GM12801 (cell line): ENCODE data around the gene TPMT.

ENCODE experiments used
- CTCF ChIP-seq: IDR thresholded peaks from one replicate; pipeline ENCODE4 v1.5.1; 2011; ENCODE audit warnings: control low read depth; ENCODE audit not compliant: insufficient read length; ENCODE audit errors: extremely low read depth

Gene TPMT

DNA sequence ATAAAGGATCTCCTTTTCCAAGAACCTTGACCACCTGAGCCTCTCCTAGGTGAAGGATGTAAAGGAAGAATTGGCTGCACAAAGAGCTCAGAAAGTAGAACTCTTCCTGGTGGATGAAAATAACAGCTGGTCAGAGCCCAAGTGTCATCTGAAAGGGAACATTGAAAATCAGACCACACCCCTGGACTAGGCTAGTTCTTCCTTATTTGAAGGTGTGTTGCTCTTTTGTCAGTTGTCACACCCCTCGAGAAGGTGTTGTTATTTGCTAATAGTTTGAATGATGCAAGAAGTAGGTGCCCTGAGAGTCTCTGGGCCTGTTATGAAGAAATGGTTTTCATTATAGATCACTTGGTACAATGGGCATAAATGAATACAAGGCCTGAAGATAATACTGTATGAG lies 63.5 kb downstream of the TPMT start:
- TF ChIP-seq CTCF: no peak

GRCh38 chr6:18090349-18090786 lies 64.5 kb downstream of the TPMT start:
- TF ChIP-seq CTCF: no peak

DNA sequence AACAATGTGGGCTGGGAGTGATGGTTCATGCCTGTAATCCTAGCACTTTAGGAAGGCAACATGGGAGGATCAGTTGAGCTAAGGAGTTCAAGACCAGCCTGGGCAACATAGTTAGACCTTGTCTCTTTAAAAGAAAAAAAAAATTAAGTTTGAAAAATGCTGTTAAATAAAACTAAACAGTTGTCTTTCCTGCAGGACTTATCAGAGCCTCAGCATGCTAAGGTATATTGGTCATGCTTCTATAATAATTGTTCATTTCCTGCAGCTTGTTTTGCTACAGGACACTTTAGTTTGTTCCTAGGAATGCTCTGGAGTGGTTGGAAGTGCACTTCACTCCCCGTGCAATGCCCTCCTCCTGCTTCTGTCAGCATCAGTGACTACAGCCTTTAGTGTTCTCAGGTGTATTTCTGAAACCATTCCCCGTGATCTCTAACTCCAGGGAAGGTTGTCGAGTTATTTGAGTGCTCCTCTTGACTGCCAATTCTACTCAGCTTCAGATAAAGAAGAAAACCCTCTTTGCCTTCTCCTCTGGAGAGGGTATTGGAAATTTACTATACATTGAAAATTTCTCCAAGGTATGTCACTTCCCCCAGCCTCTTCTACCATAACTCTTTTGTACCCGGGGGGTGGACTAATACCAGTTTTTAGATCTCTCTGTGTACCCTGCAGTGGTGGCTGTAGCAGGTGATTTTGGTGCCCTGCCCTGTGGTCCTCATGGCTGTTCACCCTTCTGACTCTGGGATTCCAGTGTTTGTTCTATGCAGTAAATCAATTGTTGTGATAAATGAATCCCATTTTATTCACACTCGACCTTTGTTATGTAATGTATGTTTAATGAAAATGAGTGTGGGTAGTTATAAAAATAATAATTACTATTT lies 66.2 kb downstream of the TPMT start:
- no peak for TF ChIP-seq CTCF

DNA sequence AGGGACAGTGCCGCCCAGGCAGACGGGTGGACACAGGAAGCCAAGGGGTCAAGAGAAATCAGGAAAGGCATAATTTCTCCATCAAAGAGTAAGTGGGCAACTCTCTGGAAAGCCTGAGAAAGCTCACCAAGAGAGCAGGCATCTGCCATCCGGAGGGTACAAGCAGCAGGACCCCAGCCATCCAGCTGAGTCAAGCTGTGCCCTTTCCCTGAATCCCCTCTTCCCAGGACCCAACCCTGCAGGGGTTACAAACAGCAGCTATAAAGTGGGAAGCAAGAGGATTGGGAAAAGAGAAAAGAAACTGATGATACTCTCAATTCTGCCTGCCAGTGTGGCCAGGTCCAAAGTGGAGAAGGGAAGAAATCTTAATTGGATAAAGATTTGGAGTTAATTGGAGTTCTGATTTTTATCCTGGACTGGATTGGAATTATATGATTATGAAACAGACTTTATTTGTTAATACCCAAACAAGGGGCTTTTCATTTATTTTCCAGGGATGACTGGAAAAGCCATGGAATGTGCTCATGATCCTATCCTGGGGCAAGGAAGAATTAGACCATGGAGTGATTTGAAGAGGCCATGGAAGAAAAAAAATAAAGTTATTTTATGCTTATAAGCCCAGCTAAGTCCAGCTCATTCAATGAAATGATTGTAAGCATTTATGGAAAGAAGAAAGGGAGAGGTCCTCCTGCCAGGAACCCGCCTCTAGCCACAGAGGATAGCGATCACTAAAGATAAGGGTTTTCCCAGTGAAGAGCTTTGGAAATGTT lies 67.3 kb downstream of the TPMT start:
- no peak for TF ChIP-seq CTCF

DNA sequence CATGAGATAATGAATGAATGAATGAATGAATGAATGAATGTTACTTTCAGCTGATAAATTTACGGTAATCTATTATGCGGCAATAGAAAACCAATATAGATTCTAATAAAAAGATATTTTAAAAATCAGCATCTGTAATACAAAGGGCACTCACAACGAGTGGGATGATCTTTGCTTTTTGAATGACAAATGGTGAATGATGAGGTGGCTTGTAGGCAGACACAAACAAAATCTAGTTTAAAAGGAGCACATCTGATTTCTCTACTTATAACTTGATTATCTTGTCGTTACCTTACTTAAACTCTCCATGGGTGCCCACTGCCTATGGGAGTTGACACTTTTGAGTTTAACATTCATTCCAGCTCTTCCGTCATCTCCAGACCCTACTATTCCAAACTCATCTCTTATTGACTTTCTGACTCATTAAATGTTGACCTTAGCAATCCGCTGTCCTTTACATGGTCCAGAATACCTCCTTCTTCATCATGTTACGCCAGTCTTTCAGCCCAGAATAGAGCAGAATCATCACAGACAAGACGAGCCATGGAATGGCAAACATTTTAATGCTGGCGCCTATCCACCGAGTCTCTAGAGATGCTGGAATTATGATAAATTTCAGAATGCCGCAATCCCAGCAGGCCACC lies 73.7 kb downstream of the TPMT start:
- no peak for TF ChIP-seq CTCF

DNA sequence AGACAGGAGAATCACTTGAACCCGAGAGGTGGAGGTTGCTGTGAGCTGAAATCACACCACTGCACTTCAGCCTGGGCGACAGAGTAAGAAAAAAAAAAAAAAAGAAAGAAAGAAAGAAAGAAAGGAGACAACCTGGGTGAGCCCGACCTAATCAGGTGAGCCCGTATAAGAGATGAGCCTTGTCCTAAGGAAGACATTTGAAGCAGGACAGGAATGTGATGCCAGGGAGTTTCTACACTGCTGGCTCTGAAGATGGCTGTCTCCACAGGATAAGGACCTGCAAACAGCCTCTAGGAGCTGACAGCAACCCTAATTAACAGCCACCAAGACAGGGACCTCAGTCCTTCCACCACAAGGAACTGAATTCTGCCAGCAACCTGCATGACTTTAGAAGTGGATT lies 74.3 kb downstream of the TPMT start:
- no peak for TF ChIP-seq CTCF

- no peak for TF ChIP-seq CTCF
These were observed 76.0 kb downstream of the TPMT start for GRCh38 chr6:18078866-18079265.
